GM12878 (cell line): ENCODE measurements around the gene USP54. TPM values are rescaled to one million over a fixed set of nuclear protein-coding genes. Genes with fewer than 3 reads are reported as not detected.

ENCODE experiments used
- ATAC-seq: fragments of 200-7000 bp; cut with Tn5 transposase; 3 replicates; pipeline ENCODE4 v1.9.1; 2020; ENCODE audit warnings: mild to moderate bottlenecking, moderate library complexity
- BruUV-seq: library from RNA; stranded (reverse); fragments of 400-500 nt; replicated peaks from 2 replicates; lab custom pipeline; 2021; lab: Mats Ljungman, UMichigan
- CTCF ChIA-PET: fragments of 300-600 bp; sonication (Branson Sonifier 250); formaldehyde crosslinking; extraction: SDS; loops from one replicate; lab custom pipeline; 2021; ENCODE audit warnings: inconsistent platforms; lab: Yijun Ruan, JAX
- POLR2A ChIA-PET: fragments of 350-600 bp; formaldehyde crosslinking; extraction: SDS; loops from one replicate; lab custom pipeline; 2021; ENCODE audit warnings: inconsistent platforms; lab: Charles Lee
- RAD21 ChIA-PET: fragments of 300-600 bp; sonication (Branson Sonifier 250); formaldehyde crosslinking; loops from one replicate; lab custom pipeline; 2023; ENCODE audit warnings: antibody characterized with exemption; ENCODE audit not compliant: unreplicated experiment; lab: Charles Lee
- SMC1A ChIA-PET: fragments of 300-600 bp; sonication (Branson Sonifier 250); formaldehyde crosslinking; loops from one replicate; lab custom pipeline; 2023; ENCODE audit not compliant: unreplicated experiment, uncharacterized antibody; lab: Charles Lee
- DNase-seq: peaks from one replicate; pipeline ENCODE4 v3.0.0-alpha.2; 2011; ENCODE audit warnings: low read depth, low spot score
- FAIRE-seq: peaks from 3 replicates; lab custom pipeline; 2011; peaks lifted over from hg19 to GRCh38; lab: Jason Lieb, UNC
- H2AFZ ChIP-seq: 2 replicates; pipeline ENCODE4 v1.6.0; 2011; ENCODE audit warnings: low read depth, low read length, control low read depth; ENCODE audit not compliant: control insufficient read depth
- H3K27ac ChIP-seq: 2 replicates; pipeline ENCODE4 v1.5.1; 2011; ENCODE audit warnings: control low read depth; ENCODE audit not compliant: control insufficient read depth, insufficient read depth
- H3K27me3 ChIP-seq, 2 experiments: replicated peaks in 1 of 2; 2 replicates each; pipeline versions ENCODE4 v1.6.0 to v1.6.1; 2011; ENCODE audit warnings: low read length in 1 of 2; ENCODE audit not compliant: control insufficient read depth in 2 of 2, insufficient read depth in 2 of 2
- H3K36me3 ChIP-seq, 2 experiments: 2 replicates each; pipeline ENCODE4 v1.5.1; 2011; ENCODE audit warnings: low read length in 1 of 2; ENCODE audit not compliant: control insufficient read depth in 2 of 2, insufficient read depth in 2 of 2
- H3K4me1 ChIP-seq: 2 replicates; pipeline ENCODE4 v1.6.1; 2011; ENCODE audit warnings: mild to moderate bottlenecking, low read length, moderate library complexity, mixed read lengths; ENCODE audit not compliant: control insufficient read depth, insufficient read depth
- H3K4me2 ChIP-seq: 2 replicates; pipeline ENCODE4 v1.6.0; 2011; ENCODE audit warnings: control low read depth; ENCODE audit not compliant: control insufficient read depth, insufficient read depth
- H3K4me3 ChIP-seq: fragments of 200-600 bp; sonication (generic); 2 replicates; pipeline ENCODE4 v1.5.1; 2016
- H3K79me2 ChIP-seq: 2 replicates; pipeline ENCODE4 v1.6.0; 2011; ENCODE audit warnings: low read length; ENCODE audit not compliant: control insufficient read depth, insufficient read depth
- H3K9ac ChIP-seq: 2 replicates; pipeline ENCODE4 v1.8.0; 2011; ENCODE audit warnings: low read length, control low read depth, mixed read lengths; ENCODE audit not compliant: control insufficient read depth, insufficient read depth
- H3K9me3 ChIP-seq: replicated peaks from 3 replicates; pipeline ENCODE4 v1.5.1; 2011; ENCODE audit warnings: mild to moderate bottlenecking, low read length; ENCODE audit not compliant: control insufficient read depth, insufficient read depth
- H4K20me1 ChIP-seq: 2 replicates; pipeline ENCODE4 v1.6.0; 2011; ENCODE audit not compliant: control insufficient read depth, insufficient read depth
- BACH1 ChIP-seq: fragments of 450-650 bp; IDR thresholded peaks from 2 replicates; pipeline ENCODE4 v1.6.1; 2017; ENCODE audit warnings: mild to moderate bottlenecking, borderline replicate concordance
- BCL11A ChIP-seq: IDR thresholded peaks from 2 replicates; pipeline ENCODE4 v1.6.1; 2011; ENCODE audit warnings: low read depth, low read length
- CBX3 ChIP-seq: fragments of 200-600 bp; sonication (generic); IDR thresholded peaks from 2 replicates; pipeline ENCODE4 v1.6.1; 2016; ENCODE audit warnings: low read depth, borderline replicate concordance
- CBX5 ChIP-seq: sonication (generic); IDR thresholded peaks from 2 replicates; pipeline ENCODE4 v1.6.1; 2016; ENCODE audit warnings: low read depth, moderate library complexity, mild to moderate bottlenecking, inconsistent platforms
- FOXM1 ChIP-seq: IDR thresholded peaks from 2 replicates; pipeline ENCODE4 v1.6.1; 2012; ENCODE audit warnings: low read depth, mild to moderate bottlenecking, inconsistent platforms, low read length, moderate library complexity
- GATAD2B ChIP-seq: fragments of 450-650 bp; conservative IDR thresholded peaks from 2 replicates; pipeline ENCODE4 v1.6.1; 2017; ENCODE audit warnings: low read depth, mild to moderate bottlenecking, moderate library complexity
- KLF5 ChIP-seq: fragments of 450-650 bp; IDR thresholded peaks from 2 replicates; pipeline ENCODE4 v1.6.1; 2014; ENCODE audit warnings: mild to moderate bottlenecking; ENCODE audit not compliant: partially characterized antibody
- MTA3 ChIP-seq: IDR thresholded peaks from 2 replicates; pipeline ENCODE4 v1.6.1; 2012; ENCODE audit warnings: low read length, inconsistent platforms, borderline replicate concordance
- RUNX3 ChIP-seq: IDR thresholded peaks from 2 replicates; pipeline ENCODE4 v1.6.1; 2012; ENCODE audit warnings: low read length, inconsistent platforms
- SREBF1 ChIP-seq: IDR thresholded peaks from 2 replicates; pipeline ENCODE4 v1.6.1; 2012; ENCODE audit warnings: mild to moderate bottlenecking, low read length
- TCF3 ChIP-seq: IDR thresholded peaks from 2 replicates; pipeline ENCODE4 v1.6.1; 2012; ENCODE audit warnings: low read depth, mild to moderate bottlenecking, low read length, borderline replicate concordance; ENCODE audit not compliant: insufficient read depth
- TCF7 ChIP-seq: IDR thresholded peaks from 2 replicates; pipeline ENCODE4 v1.6.1; 2014; ENCODE audit warnings: antibody characterized with exemption, borderline replicate concordance
- ZNF274 ChIP-seq: IDR thresholded peaks from one replicate; pipeline ENCODE4 v1.8.0; 2011; ENCODE audit not compliant: insufficient read length, insufficient read depth
- WGBS: methylation state at CpG from one replicate; pipeline ENCODE4 v1.1.6; 2016; ENCODE audit warnings: low lambda C conversion rate; ENCODE audit not compliant: insufficient replicate concordance, insufficient coverage; ENCODE audit errors: missing lambda C conversion rate; 5-methylcytosine and 5-hydroxymethylcytosine counted together
- in situ Hi-C: fragments of 300-500 bp; cut with MboI; formaldehyde crosslinking; loops from 9 replicates; pipeline ENCODE4 v1.14.3; 2018; ENCODE audit warnings: mixed read lengths
- intact Hi-C: fragments of 100-400 bp; cut with micrococcal nuclease; formaldehyde crosslinking; loops from one replicate; pipeline ENCODE4 v1.14.2; 2022; ENCODE audit not compliant: unreplicated experiment
- polyA plus RNA-seq, 11 experiments: library from polyadenylated mRNA; depleted of rRNA in 4 of 11; unstranded in 6 of 11; stranded (reverse) in 5 of 11; fragments of >200 nt; fragmentation: Nextera tagmentation in 4 of 11; fragmentation: Illumina TruSeq in 1 of 11; extraction: Ambion mirVana in 4 of 11; extraction: Trizol in 1 of 11; gene quantifications; 1 replicate in 1 of 11; 2 replicates in 10 of 11; pipeline versions ENCODE4 v1.2.1 to v1.2.3, GENCODE V29; 2011 to 2016; ENCODE audit warnings: inconsistent platforms in 2 of 11, missing spikeins in 2 of 11, low read depth in 1 of 11
- total RNA-seq, 4 experiments: library from RNA; depleted of rRNA in 3 of 4; stranded (reverse); fragments of >200 nt in 3 of 4; fragmentation: Illumina TruSeq in 1 of 4; extraction: Trizol in 1 of 4; gene quantifications; 2 replicates each; pipeline versions ENCODE4 v1.2.1 to v1.2.3, GENCODE V29; 2013 to 2021
- TF ChIP-seq, protein P1 (sequence below): fragments of 450-650 bp; IDR thresholded peaks from 2 replicates; pipeline ENCODE4 v1.6.1; 2018; ENCODE audit warnings: mild to moderate bottlenecking, low read depth, moderate library complexity; ENCODE audit not compliant: partially characterized antibody
- TF ChIP-seq, protein P2 (sequence below): fragments of 450-650 bp; IDR thresholded peaks from 2 replicates; pipeline ENCODE4 v1.6.1; 2017; ENCODE audit warnings: borderline replicate concordance

The USP54 gene
- total and polyA plus RNA-seq, 10 of the 15 experiments (the other 5 are each of a cell fraction or from before 2014, with no cell fraction given): 0.93 to 10.5 (median 5.5) TPM

DNA sequence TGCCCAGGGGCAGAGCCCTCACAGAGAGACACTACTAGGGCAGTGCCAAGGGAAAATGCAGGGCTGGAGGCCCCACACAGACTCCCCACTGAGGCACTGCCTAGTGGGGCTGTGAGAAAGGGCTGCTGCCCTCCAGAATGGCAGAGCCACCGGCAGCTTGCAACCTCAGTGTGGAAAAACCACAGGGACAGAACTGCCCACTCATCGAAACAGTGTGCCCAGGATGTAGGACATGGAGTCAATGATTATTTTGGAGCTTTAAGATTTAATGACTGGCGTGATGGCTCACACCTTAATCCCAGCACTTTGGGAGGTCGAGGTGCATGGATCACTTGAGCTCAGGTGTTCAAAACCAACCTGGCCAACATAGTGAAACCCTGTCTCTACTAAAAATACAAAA, 130.2 kb downstream of the USP54 start:
- FAIRE-seq (no peak), DNase-seq (no peak), ATAC-seq (no peak)
- ChIA-PET RAD21 (no interaction called here), POLR2A (no interaction called here), SMC1A (no interaction called here), CTCF (no interaction called here)
- Histone ChIP-seq H2AFZ (no peak overlapping the region), H3K9me3 (no peaks in the 10 kb centered on the region), H3K27ac (no peak overlapping the region), H3K36me3 (peaks cover 0 to 1% of the 10 kb centered on the region in 2 experiments; a peak in 3 of 4 replicates), H3K79me2 (no peaks in the 10 kb centered on the region), H3K4me2 (no peak overlapping the region), H4K20me1 (no peaks in the 10 kb centered on the region), H3K9ac (no peak overlapping the region), H3K4me1 (no peaks in the 10 kb centered on the region), H3K27me3 (no peaks in the 10 kb centered on the region), H3K4me3 (no peak overlapping the region)
- in situ Hi-C loops: no loop called here
- WGBS: 84% methylated on average over 4 of the region's 4 CpGs
- TF ChIP-seq CBX5: no peak
- TF ChIP-seq FOXM1: no peak
- TF ChIP-seq, protein P1, sequence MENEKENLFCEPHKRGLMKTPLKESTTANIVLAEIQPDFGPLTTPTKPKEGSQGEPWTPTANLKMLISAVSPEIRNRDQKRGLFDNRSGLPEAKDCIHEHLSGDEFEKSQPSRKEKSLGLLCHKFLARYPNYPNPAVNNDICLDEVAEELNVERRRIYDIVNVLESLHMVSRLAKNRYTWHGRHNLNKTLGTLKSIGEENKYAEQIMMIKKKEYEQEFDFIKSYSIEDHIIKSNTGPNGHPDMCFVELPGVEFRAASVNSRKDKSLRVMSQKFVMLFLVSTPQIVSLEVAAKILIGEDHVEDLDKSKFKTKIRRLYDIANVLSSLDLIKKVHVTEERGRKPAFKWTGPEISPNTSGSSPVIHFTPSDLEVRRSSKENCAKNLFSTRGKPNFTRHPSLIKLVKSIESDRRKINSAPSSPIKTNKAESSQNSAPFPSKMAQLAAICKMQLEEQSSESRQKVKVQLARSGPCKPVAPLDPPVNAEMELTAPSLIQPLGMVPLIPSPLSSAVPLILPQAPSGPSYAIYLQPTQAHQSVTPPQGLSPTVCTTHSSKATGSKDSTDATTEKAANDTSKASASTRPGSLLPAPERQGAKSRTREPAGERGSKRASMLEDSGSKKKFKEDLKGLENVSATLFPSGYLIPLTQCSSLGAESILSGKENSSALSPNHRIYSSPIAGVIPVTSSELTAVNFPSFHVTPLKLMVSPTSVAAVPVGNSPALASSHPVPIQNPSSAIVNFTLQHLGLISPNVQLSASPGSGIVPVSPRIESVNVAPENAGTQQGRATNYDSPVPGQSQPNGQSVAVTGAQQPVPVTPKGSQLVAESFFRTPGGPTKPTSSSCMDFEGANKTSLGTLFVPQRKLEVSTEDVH: no peak
- BruUV-seq: no TSS peak
- intact Hi-C loops: no loop called here

DNA sequence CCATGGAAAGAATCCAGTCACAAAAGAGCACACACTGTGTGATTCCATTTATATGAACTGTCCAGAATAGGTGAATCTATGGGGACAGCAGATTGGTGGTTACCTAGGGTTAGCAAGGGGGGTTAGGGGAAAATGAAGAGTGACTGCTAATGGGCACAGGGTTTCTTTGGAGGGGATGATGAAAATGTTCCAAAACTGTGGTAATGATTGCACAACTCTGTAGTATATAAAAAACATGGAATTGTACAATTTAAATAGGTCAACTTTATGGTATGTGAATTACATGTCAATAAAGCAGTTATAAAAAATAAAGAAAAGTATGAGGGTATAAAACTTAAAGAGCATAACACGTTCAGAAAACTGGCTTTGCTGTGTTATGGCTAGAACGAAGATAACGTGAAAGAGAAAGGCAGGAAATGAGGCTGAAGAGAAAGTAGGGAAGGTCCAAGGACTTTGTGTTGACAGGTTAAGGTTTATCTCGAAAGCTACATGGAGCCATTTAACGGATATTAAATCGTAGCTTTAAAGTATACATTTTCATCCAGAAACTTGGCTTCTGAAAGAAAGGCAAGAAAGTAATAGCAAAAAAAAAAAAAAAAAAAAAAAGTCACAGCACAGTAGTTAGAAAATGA, 131.3 kb downstream of the USP54 start:
- CTCF ChIA-PET: no interaction called here
- FAIRE-seq (no peak), ATAC-seq (no peak), DNase-seq (no peak)
- 93% methylated on average over 6 of the region's 6 CpGs for whole genome bisulfite sequencing
- POLR2A ChIA-PET: interaction anchor here (0.6 kb wide), 1 partner anchor 1224 kb away, joined by 6 read pairs; no protein-coding TSS in a partner anchor
- RAD21 ChIA-PET: no interaction called here
- BruUV-seq: TSS peak; percentile 42
- H3K36me3 ChIP-seq: peaks cover 0 to 1% of the 10 kb centered on the region in 2 experiments; a peak in 3 of 4 replicates
- intact Hi-C loops: no loop called here
- in situ Hi-C loops: no loop called here
- no peaks in the 10 kb centered on the region for H3K9me3 ChIP-seq
- no peaks in the 10 kb centered on the region for H3K27me3 ChIP-seq
- no peaks in the 10 kb centered on the region for H3K4me1 ChIP-seq
- H3K4me2 ChIP-seq: no peak overlapping the region
- no peak overlapping the region for H3K4me3 ChIP-seq
- H3K9ac ChIP-seq: no peak overlapping the region
- H3K27ac ChIP-seq: no peak overlapping the region
- H3K79me2 ChIP-seq: no peaks in the 10 kb centered on the region
- SMC1A ChIA-PET: no interaction called here
- H2AFZ ChIP-seq: no peak overlapping the region
- H4K20me1 ChIP-seq: no peaks in the 10 kb centered on the region
- TF ChIP-seq TCF7 (no peak), CBX3 (no peak), RUNX3 (no peak), MTA3 (no peak), GATAD2B (no peak), BCL11A (no peak), BACH1 (no peak), TCF3 (no peak), SREBF1 (no peak), ZNF274 (no peak), KLF5 (no peak)
- TF ChIP-seq, protein P2, sequence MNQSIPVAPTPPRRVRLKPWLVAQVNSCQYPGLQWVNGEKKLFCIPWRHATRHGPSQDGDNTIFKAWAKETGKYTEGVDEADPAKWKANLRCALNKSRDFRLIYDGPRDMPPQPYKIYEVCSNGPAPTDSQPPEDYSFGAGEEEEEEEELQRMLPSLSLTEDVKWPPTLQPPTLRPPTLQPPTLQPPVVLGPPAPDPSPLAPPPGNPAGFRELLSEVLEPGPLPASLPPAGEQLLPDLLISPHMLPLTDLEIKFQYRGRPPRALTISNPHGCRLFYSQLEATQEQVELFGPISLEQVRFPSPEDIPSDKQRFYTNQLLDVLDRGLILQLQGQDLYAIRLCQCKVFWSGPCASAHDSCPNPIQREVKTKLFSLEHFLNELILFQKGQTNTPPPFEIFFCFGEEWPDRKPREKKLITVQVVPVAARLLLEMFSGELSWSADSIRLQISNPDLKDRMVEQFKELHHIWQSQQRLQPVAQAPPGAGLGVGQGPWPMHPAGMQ: no peak
